Thoracic aorta (tissue), 2 donors: ENCODE data around the gene RTL3. TPM values are rescaled to one million over a fixed set of nuclear protein-coding genes. Genes with fewer than 3 reads are reported as not detected.

Source experiments
- ATAC-seq: fragments of 150-250 bp; one replicate; pipeline ENCODE4 v1.8.0; 2017; ENCODE audit warnings: low read depth; ENCODE audit not compliant: insufficient number of reproducible peaks, low FRiP score
- DNase-seq: peaks from one replicate; pipeline ENCODE4 v3.0.0-alpha.2; 2020; ENCODE audit warnings: low spot score
- H3K27ac ChIP-seq, 2 donors: fragments of 200-600 bp; sonication (generic); 1 replicate in 1 of 2; 2 replicates in 1 of 2; pipeline ENCODE4 v1.5.1; 2016; ENCODE audit warnings: mild to moderate bottlenecking in 2 of 2, moderate library complexity in 2 of 2
- H3K27me3 ChIP-seq: fragments of 200-600 bp; sonication (generic); replicated peaks from 2 replicates; pipeline ENCODE4 v1.6.0; 2016; ENCODE audit warnings: mild to moderate bottlenecking; ENCODE audit not compliant: insufficient read depth
- H3K36me3 ChIP-seq: fragments of 200-600 bp; sonication (generic); one replicate; pipeline ENCODE4 v1.5.1; 2016
- H3K4me1 ChIP-seq, 2 donors: fragments of 200-600 bp; sonication (generic); 1 replicate in 1 of 2; 2 replicates in 1 of 2; pipeline versions ENCODE4 v1.5.1 to v1.6.0; 2016; ENCODE audit warnings: low read depth in 2 of 2, mild to moderate bottlenecking in 1 of 2; ENCODE audit not compliant: control insufficient read depth in 1 of 2
- H3K4me3 ChIP-seq: fragments of 200-600 bp; sonication (generic); 2 replicates; pipeline ENCODE4 v1.5.1; 2016; ENCODE audit warnings: mild to moderate bottlenecking
- H3K9me3 ChIP-seq: fragments of 200-600 bp; sonication (generic); 2 replicates; pipeline ENCODE4 v1.5.1; 2016
- CTCF ChIP-seq: fragments of 200-600 bp; sonication (generic); IDR thresholded peaks from one replicate; pipeline ENCODE4 v1.5.1; 2019; ENCODE audit warnings: antibody characterized with exemption
- total RNA-seq, 2 donors: library from RNA; depleted of rRNA; stranded (reverse); fragments of >200 nt; gene quantifications; one replicate each; pipeline versions ENCODE4 v1.1.0 to v1.2.3, GENCODE V29; 2016

Gene RTL3
- total RNA-seq, 2 donors from 2014 or later = 1.4 to 1.6 TPM

DNA sequence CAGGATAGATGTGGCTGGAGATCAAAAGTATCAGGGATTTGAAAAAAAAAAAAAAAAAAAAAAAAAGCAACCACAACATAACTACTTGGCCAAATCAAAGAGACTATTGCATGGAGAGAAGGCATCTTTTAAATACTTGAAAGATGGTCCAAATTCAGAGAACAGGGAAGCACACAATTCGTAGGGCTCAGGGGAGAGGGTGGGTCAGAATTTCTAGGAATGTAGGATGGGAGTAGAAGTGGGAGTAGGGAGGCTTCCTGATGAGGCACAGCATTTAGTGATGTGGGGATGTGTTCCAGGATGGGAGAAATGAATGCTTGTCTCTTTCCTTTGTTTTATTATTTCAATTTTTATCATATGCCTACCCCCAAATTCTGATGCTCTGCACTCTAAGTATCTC lies 36.3 kb downstream of the RTL3 start:
- Histone ChIP-seq H3K9me3 (no peaks in the 10 kb centered on the region), H3K36me3 (no peaks in the 10 kb centered on the region), H3K27ac (no peak overlapping the region), H3K4me3 (no peak overlapping the region), H3K4me1 (no peaks in the 10 kb centered on the region), H3K27me3 (no peaks in the 10 kb centered on the region)
- DNase-seq (no peak), ATAC-seq (no peak)
- no peak for TF ChIP-seq CTCF

- no peak for TF ChIP-seq CTCF
- Histone ChIP-seq H3K9me3 (no peaks in the 10 kb centered on the region), H3K36me3 (no peaks in the 10 kb centered on the region), H3K27me3 (no peaks in the 10 kb centered on the region), H3K27ac (no peak overlapping the region), H3K4me1 (no peaks in the 10 kb centered on the region), H3K4me3 (no peak overlapping the region)
- ATAC-seq (no peak), DNase-seq (no peak)
Observed at GRCh38 chrX:78619834-78620233, 39.3 kb downstream of the RTL3 start.

DNA sequence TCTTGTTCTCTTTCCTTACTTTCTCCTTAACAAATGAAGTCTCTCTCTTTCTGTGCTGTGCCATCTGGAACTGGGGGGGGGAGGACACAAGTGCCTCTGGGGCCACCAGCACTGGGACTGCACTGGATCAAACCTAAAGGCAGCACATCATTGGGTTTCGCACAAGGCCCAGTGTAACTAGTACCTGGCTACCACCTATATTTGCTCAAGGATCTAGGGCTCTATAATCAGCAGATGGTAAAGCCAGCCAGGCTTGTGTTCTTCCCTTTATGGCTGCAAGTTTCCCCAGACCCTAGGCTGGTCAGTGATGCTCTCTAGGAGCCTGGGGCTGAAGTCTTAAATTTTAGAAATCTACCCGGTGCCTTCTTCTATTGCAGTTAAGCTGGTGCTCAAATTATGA lies 40.1 kb downstream of the RTL3 start:
- no peaks in the 10 kb centered on the region for H3K27me3 ChIP-seq
- no peaks in the 10 kb centered on the region for H3K36me3 ChIP-seq
- TF ChIP-seq CTCF = no peak
- no peaks in the 10 kb centered on the region for H3K9me3 ChIP-seq
- no peak for DNase-seq
- H3K27ac ChIP-seq = no peak overlapping the region
- H3K4me3 ChIP-seq = no peak overlapping the region
- no peak for ATAC-seq
- no peaks in the 10 kb centered on the region for H3K4me1 ChIP-seq

DNA sequence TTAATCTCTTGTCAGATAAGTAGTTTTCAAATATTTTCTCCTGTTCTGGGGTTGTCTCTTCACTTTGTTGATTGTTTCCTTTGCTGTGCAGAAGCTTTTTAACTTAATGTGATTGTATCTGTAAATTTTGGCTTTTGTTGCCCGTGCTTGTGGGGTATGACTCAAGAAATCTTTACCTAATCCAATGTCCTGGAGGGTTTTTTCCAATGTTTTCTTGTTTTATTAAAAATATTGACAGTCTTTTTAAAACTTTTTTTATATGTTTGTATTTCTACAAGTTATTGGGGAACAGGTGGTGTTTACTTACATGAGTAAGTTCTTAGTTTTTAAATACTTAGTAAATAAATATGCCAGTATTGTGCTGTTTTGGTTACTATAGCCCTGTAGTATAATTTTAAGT lies 44.9 kb downstream of the RTL3 start:
- no peak for TF ChIP-seq CTCF
- DNase-seq (no peak), ATAC-seq (no peak)
- Histone ChIP-seq H3K4me3 (no peak overlapping the region), H3K27ac (no peak overlapping the region), H3K36me3 (no peaks in the 10 kb centered on the region), H3K9me3 (no peaks in the 10 kb centered on the region), H3K4me1 (no peaks in the 10 kb centered on the region), H3K27me3 (no peaks in the 10 kb centered on the region)

Other genes starting within 250 kb of the RTL3 start
- 1 to 10 TPM in 1 of 2 donors, not detected in 1; 1.2 TPM for gene LPAR4, start 88.4 kb upstream of the RTL3 start, total RNA-seq